SW480 (cell line): ENCODE results near the gene CABLES2.

Experiments used
- DNase-seq: peaks from one replicate; pipeline ENCODE4 v3.0.0-alpha.2; 2016; ENCODE audit warnings: low spot score

Gene CABLES2

GRCh38 chr20:62350629-62351422 lies 56.3 kb downstream of the CABLES2 start:
- peak; percentile 55 for DNase-seq

- peak; percentile 98 for DNase-seq
These were observed 56.9 kb downstream of the CABLES2 start for GRCh38 chr20:62350098-62350628.

GRCh38 chr20:62349556-62350097 lies 57.5 kb downstream of the CABLES2 start:
- no peak for DNase-seq

GRCh38 chr20:62348604-62349003 lies 58.5 kb downstream of the CABLES2 start:
- DNase-seq = no peak

- DNase-seq = no peak
These were observed 59.6 kb downstream of the CABLES2 start for GRCh38 chr20:62347445-62347844.

GRCh38 chr20:62347151-62347404 lies 60.0 kb downstream of the CABLES2 start:
- DNase-seq = no peak

GRCh38 chr20:62346398-62347150 lies 60.5 kb downstream of the CABLES2 start:
- no peak for DNase-seq

- no peak for DNase-seq
These were observed 61.3 kb downstream of the CABLES2 start for GRCh38 chr20:62345681-62346370.

- no peak for DNase-seq
These were observed 62.3 kb downstream of the CABLES2 start for GRCh38 chr20:62344782-62345181.

- DNase-seq = no peak
These were observed 63.0 kb downstream of the CABLES2 start for GRCh38 chr20:62344092-62344491.

GRCh38 chr20:62342910-62343309 lies 64.2 kb downstream of the CABLES2 start:
- DNase-seq = no peak

- no peak for DNase-seq
These were observed 67.4 kb downstream of the CABLES2 start for GRCh38 chr20:62339647-62340062.
